Astrocyte (in vitro differentiated cells and primary cell): ENCODE data around the gene PASK.

ENCODE experiments used
- EZH2 ChIP-seq: IDR thresholded peaks from 2 replicates; pipeline ENCODE4 v1.6.1; 2012; ENCODE audit warnings: mild to moderate bottlenecking, low read length, inconsistent platforms; ENCODE audit not compliant: insufficient read depth
- TF ChIP-seq, protein P1 (sequence below): IDR thresholded peaks from 2 replicates; pipeline ENCODE4 v1.5.1; 2011; ENCODE audit warnings: low read depth, mild to moderate bottlenecking, inconsistent platforms, low read length, moderate library complexity; ENCODE audit not compliant: insufficient read depth

DNA sequence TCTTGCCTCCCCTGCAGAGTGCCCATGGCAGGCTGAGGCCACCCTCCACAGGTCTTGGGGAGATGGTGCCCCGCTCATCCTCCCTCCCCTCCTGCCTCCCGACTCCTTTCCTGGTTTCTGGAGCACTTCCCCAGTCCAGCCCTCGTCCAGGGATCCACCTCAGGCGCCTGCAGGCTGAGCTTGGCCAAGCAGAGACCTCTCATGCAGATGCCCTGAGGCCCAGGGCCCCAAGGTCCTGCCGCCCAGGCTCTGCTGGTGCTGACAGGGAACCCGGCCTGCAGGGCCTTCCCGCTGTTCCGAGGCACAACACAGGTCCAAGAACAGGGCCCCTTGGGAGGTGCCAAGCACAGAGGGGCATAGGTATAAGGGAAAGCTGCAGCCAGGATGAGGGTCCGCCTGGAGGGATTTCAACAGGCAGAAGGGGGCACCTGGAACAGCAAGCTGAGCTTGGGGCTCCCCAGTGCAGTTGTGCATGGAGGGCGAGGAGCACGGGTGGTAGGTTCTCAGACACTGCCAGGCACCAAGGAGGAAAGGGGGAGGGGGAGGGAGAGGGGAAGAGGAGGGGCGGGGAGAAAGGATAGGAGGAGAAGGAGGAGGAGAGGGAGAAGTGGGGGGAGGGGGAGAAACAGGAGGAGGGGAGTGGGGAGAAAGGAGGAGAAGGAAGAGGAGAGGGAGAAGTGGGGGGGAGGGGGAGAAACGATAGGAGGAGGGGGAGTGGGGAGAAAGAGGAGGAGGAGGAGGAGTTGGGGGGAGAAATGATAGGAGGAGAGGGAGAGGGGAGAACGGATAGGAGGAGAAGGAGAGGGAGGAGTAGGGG is 38.0 kb upstream of the PASK start:
- TF ChIP-seq EZH2: no peak
- TF ChIP-seq, protein P1, sequence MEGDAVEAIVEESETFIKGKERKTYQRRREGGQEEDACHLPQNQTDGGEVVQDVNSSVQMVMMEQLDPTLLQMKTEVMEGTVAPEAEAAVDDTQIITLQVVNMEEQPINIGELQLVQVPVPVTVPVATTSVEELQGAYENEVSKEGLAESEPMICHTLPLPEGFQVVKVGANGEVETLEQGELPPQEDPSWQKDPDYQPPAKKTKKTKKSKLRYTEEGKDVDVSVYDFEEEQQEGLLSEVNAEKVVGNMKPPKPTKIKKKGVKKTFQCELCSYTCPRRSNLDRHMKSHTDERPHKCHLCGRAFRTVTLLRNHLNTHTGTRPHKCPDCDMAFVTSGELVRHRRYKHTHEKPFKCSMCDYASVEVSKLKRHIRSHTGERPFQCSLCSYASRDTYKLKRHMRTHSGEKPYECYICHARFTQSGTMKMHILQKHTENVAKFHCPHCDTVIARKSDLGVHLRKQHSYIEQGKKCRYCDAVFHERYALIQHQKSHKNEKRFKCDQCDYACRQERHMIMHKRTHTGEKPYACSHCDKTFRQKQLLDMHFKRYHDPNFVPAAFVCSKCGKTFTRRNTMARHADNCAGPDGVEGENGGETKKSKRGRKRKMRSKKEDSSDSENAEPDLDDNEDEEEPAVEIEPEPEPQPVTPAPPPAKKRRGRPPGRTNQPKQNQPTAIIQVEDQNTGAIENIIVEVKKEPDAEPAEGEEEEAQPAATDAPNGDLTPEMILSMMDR: no peak
